ENCODE data around the gene NFIC. TPM values are rescaled to one million over a fixed set of nuclear protein-coding genes. Genes with fewer than 3 reads are reported as not detected.
"Not testable (repeated sequence)": the region's sequence is repeated elsewhere in the genome, so short reads cannot be mapped to it uniquely, and the experiment has no call there.

The NFIC gene
- total and polyA plus RNA-seq, 4 donors, result 40.4 to 208 (median 49.8) TPM

- ATAC-seq (ENCODE audit: insufficient read depth, low FRiP score) (no peak), DNase-seq (no peak)
- TF ChIP-seq CTCF (IDR thresholded peaks at IDR 0.05; ENCODE audit: control extremely low read depth, extremely low read depth), result no peak
- H3K27me3 ChIP-seq (ENCODE audit: control insufficient read depth in 3 of 3, insufficient read depth in 3 of 3, low read length in 2 of 3), result no peaks in the 10 kb centered on the region
- peaks cover 0 to 12% (median 0%) of the 10 kb centered on the region in 5 donors for H3K4me1 ChIP-seq (ENCODE audit: control insufficient read depth in 5 of 5, insufficient read depth in 5 of 5, low read length in 5 of 5)
- no peaks in the 10 kb centered on the region for H3K9me3 ChIP-seq (ENCODE audit: control insufficient read depth in 4 of 4, insufficient read depth in 3 of 4, low read length in 3 of 4)
- 97% methylated on average over 11 of the region's 11 CpGs for WGBS, 2 donors
- H3K9ac ChIP-seq (ENCODE audit: insufficient read depth in 1 of 2, low read length in 2 of 2), result no peak overlapping the region
- H3K36me3 ChIP-seq (ENCODE audit: control insufficient read depth in 4 of 4, insufficient read depth in 4 of 4, low read length in 4 of 4), result peaks cover 0 to 10% (median 3%) of the 10 kb centered on the region in 4 donors
- H3K27ac ChIP-seq (ENCODE audit: low read depth in 1 of 2, low read length in 1 of 2), result no peak overlapping the region
- H3K4me3 ChIP-seq, result no peak overlapping the region
These were observed 53.9 kb downstream of the NFIC start for GRCh38 chr19:3420244-3420755.

- no peak for DNase-seq
- Histone ChIP-seq H3K27me3 (ENCODE audit: control insufficient read depth in 3 of 3, insufficient read depth in 3 of 3, low read length in 2 of 3) (no peaks in the 10 kb centered on the region), H3K4me3 (no peak overlapping the region), H3K9me3 (ENCODE audit: control insufficient read depth in 4 of 4, insufficient read depth in 3 of 4, low read length in 3 of 4) (no peaks in the 10 kb centered on the region), H3K36me3 (ENCODE audit: control insufficient read depth in 4 of 4, insufficient read depth in 4 of 4, low read length in 4 of 4) (peaks cover 0 to 10% (median 1%) of the 10 kb centered on the region in 4 donors), H3K4me1 (ENCODE audit: control insufficient read depth in 5 of 5, insufficient read depth in 5 of 5, low read length in 5 of 5) (peaks cover 0 to 12% (median 0%) of the 10 kb centered on the region in 5 donors), H3K9ac (ENCODE audit: insufficient read depth in 1 of 2, low read length in 2 of 2) (no peak overlapping the region), H3K27ac (ENCODE audit: low read depth in 1 of 2, low read length in 1 of 2) (no peak overlapping the region)
- ATAC-seq (ENCODE audit: insufficient read depth, low FRiP score), result no peak
- TF ChIP-seq CTCF (IDR thresholded peaks at IDR 0.05; ENCODE audit: control extremely low read depth, extremely low read depth), result no peak
- 90 to 92% methylated on average over 33 of the region's 33 CpGs for WGBS, 2 donors
These were observed 54.7 kb downstream of the NFIC start for GRCh38 chr19:3420909-3421619.

- H3K27ac ChIP-seq (ENCODE audit: low read depth in 1 of 2, low read length in 1 of 2); DNase-seq: not testable (repeated sequence)
These were observed 55.3 kb downstream of the NFIC start for GRCh38 chr19:3421656-3422055.

GRCh38 chr19:3423183-3423829 is 56.9 kb downstream of the NFIC start:
- no peak for ATAC-seq (ENCODE audit: insufficient read depth, low FRiP score)
- peak; percentile 62 to 80 (median 62) for DNase-seq
- no peaks in the 10 kb centered on the region for H3K9me3 ChIP-seq (ENCODE audit: control insufficient read depth in 4 of 4, insufficient read depth in 3 of 4, low read length in 3 of 4)
- H3K27me3 ChIP-seq (ENCODE audit: control insufficient read depth in 3 of 3, insufficient read depth in 3 of 3, low read length in 2 of 3), result no peaks in the 10 kb centered on the region
- H3K4me1 ChIP-seq (ENCODE audit: control insufficient read depth in 5 of 5, insufficient read depth in 5 of 5, low read length in 5 of 5), result peaks cover 0 to 16% (median 2%) of the 10 kb centered on the region in 5 donors
- H3K9ac ChIP-seq (ENCODE audit: insufficient read depth in 1 of 2, low read length in 2 of 2), result peak overlapping the region in 1 of 2 donors; percentile 62
- peaks cover 0 to 11% (median 5%) of the 10 kb centered on the region in 4 donors for H3K36me3 ChIP-seq (ENCODE audit: control insufficient read depth in 4 of 4, insufficient read depth in 4 of 4, low read length in 4 of 4)
- no peak overlapping the region for H3K4me3 ChIP-seq
- 64 to 81% methylated on average over 29 of the region's 29 CpGs for WGBS, 2 donors
- no peak for TF ChIP-seq CTCF (IDR thresholded peaks at IDR 0.05; ENCODE audit: control extremely low read depth, extremely low read depth)
- H3K27ac ChIP-seq (ENCODE audit: low read depth in 1 of 2, low read length in 1 of 2), result peak overlapping the region in 1 of 2 donors; percentile 20

More at GRCh38 chr19:3421656-3422055, 55.3 kb downstream of the NFIC start:
- ATAC-seq (ENCODE audit: insufficient read depth, low FRiP score); H3K27me3 ChIP-seq (ENCODE audit: control insufficient read depth in 3 of 3, insufficient read depth in 3 of 3, low read length in 2 of 3); H3K9ac ChIP-seq (ENCODE audit: insufficient read depth in 1 of 2, low read length in 2 of 2); H3K9me3 ChIP-seq (ENCODE audit: control insufficient read depth in 4 of 4, insufficient read depth in 3 of 4, low read length in 3 of 4); H3K4me3 ChIP-seq: not testable (repeated sequence)
- 95% methylated on average over 12 of the region's 12 CpGs for WGBS, 2 donors
- Histone ChIP-seq H3K4me1 (ENCODE audit: control insufficient read depth in 5 of 5, insufficient read depth in 5 of 5, low read length in 5 of 5) (peaks cover 0 to 12% (median 0%) of the 10 kb centered on the region in 5 donors), H3K36me3 (ENCODE audit: control insufficient read depth in 4 of 4, insufficient read depth in 4 of 4, low read length in 4 of 4) (peaks cover 0 to 14% (median 1%) of the 10 kb centered on the region in 4 donors)
